DLD1 (cell line): ENCODE results near the gene RAB15.

Source experiments
- in situ Hi-C: cut with HindIII; loops from 2 replicates; pipeline ENCODE4 v1.10.0; 2017; ENCODE audit warnings: low sequenced_read_pairs

RAB15 gene

GRCh38 chr14:64956697-64957406 is 15.3 kb downstream of the RAB15 start:
- in situ Hi-C loops, result no loop called here

- in situ Hi-C loops, result no loop called here
Observed at GRCh38 chr14:64955297-64955696, 16.8 kb downstream of the RAB15 start.

- in situ Hi-C loops, result no loop called here
Observed at GRCh38 chr14:64954491-64955240, 17.5 kb downstream of the RAB15 start.

- in situ Hi-C loops, result no loop called here
Observed at GRCh38 chr14:64953661-64954060, 18.5 kb downstream of the RAB15 start.

- in situ Hi-C loops, result no loop called here
Observed at GRCh38 chr14:64953310-64953654, 18.9 kb downstream of the RAB15 start.

DNA sequence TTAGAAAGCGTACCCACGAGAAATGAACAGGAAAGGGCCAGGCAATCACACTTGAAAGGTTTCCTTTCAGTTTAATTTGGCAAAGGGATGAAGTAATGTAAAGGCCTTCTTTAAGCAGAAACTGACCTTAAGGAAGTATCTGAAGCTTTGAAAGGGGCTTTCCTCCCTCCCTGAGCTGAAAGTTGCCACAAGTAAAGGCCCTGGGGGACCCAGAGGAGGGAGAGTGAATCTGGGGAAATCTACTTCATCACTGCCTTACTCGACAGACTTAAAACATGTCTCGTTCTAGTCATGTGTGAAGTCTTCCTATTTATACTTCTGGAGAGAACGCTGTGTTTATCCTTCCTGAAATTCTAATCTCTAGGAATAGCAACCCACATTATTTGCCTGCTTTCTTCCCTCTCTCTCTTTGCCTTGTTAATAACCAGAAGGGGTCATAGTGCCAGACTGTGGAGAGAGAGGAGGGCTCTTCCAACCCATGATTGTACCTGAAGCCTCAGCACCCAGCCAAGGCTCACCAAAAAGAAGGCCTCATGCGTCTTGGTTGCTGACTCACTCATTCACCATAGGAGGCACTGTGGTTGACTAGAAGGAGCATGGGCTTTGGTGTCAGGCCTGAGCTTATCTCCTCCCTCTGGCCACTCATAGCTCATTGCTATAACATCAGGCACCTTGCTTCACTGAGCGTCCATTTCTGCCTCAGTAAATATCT is 19.4 kb downstream of the RAB15 start:
- in situ Hi-C loops, result no loop called here

DNA sequence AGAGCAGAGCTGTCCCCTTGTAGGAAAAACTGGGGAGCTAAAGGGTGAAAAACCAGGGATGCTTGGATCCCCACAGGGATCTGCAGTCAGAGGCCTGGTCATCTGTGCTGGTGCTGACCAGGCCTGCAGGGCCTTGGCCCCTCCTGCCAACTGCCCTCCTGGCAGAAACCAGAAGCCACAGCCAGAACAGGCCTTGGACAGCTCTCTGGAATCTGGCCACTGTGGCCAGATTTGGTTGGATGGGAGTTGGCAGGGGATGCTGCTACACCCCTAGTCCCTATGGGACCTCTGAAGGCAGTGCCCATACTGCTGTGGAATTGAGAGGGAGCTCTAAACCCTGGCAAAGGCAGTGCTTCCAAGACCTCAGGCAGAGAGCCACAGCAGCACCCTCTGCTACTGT is 20.4 kb downstream of the RAB15 start:
- in situ Hi-C loops, result no loop called here

GRCh38 chr14:64951291-64951690 is 20.8 kb downstream of the RAB15 start:
- in situ Hi-C loops, result no loop called here

DNA sequence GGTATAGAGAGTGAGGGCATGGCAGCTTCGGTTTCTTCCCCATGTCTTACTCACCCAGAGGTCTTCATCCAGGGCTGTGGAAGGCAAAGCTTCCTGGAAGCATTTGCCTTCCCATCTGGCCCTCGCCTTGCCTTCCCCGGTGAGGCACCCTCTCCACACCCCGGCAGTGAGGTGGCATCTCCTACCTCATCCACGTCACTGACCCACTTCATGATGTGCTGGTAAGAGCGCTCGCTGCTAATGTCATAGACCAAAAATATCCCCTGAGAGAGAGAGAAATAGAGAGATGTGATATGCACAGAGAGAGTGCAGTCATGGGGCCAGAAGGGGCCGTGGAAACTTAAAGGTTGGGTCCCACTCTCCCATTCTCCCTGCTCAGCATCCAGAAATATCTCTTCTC is 21.2 kb downstream of the RAB15 start:
- in situ Hi-C loops, result no loop called here

DNA sequence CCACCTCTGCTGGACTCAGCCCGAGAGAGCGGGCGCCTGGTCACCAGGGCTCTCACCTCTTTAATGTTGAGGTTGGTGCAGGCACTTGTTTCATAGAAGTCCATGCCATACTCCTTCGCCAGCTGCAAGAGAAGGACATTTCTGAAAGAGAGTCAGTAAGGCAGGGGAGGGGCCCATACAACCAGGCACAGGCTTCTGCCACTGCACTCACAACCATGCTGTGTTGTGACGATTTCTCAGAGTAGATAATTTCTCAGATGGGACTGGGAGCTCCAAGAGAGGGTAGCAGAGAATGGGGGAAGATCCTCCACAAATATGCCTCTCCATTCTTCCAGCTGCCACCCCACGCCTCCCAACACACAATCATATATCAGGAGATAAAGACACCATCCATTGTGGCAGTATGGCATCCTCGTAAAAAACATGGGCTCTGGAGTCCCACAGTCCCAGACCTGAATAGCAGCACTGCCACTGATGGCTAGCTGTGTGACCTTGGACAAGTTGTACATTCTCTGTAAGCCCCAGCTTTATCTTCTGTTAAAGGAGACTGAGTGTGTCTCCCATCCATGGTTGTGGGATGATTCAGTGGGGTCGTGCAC is 23.4 kb downstream of the RAB15 start:
- in situ Hi-C loops, result no loop called here

DNA sequence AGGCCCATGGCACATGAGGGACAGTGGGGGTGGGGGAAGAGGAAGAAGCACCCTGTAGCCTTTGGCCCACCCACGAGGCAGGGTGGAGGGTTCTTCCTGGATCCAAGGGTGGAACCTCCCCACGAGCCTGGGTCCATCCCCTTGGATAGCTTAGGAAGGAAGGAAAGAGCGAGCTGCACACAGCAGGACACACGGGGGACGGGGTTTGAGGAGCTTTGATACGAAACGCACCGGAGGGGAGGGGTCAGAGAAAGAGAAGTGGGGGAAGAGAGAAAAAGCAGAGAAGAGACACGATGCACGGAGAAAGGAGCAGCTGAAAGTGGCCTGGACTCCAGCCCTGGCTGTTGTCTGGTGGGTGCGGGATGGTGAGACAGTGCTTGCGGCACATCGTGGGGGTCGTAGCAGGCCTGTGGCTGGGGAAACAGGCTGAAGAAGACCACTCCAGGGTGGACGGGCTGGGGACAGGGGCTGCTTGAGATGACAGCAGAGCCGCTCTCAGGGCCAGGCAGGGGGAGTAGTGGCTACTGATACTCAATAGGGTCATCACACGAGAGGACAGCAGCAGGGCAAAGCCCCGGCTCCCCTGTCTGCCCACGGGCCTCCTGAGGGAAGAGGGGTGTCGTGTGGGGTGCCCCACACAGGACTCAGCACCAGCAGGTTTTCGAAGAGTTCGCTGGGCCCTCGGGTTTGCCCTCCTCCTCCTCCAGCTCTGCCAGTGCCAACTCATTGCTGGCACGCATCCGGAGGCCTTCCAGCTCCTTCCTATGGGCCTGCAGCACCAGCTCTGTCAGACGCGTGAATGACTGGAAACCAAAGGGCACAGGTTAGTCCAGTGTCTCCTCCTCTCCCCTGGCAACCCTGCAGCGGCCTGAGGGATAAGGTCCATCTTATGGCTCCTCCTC is 24.2 kb downstream of the RAB15 start:
- in situ Hi-C loops, result no loop called here

GRCh38 chr14:64946310-64947045 is 25.7 kb downstream of the RAB15 start:
- in situ Hi-C loops, result no loop called here

GRCh38 chr14:64945431-64946178 is 26.5 kb downstream of the RAB15 start:
- in situ Hi-C loops, result no loop called here

DNA sequence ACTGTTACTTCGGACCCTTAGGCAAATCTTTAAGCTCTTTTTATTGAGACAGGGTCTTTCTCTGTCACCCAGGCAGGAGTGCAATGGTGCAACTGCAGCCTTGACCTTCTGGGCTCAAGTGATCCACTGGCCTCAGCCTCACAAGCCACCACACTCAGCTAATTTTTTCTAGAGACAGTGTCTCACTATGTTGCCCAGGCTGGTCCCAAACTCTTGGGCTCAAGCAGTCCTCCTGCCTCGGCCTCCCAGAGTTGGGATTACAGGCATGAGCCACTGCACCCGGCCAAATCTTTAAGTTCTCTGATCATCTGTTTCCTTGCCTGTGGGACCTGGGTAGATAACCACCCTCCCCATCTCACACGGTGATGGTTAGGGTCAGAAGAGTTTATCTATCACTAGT is 27.3 kb downstream of the RAB15 start:
- in situ Hi-C loops, result no loop called here

DNA sequence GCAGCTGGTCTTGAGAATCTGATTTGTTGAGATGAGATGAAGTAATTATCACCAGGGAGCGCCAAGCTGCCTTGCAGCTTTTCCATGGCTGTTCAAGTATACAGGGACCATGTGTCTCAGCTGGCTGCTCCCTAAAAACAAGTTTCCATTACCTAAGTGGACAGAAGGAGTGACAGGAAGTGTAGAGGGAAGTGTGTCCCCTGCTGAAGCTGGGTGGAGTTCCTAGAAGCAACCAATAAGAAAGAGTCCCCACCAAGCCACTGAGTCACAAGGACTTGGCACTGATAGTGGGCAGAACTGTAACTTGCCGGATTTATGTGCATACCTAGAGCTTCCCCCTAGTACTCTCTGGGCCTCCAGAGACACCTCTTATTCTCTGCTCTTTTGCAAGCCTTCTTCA is 28.1 kb downstream of the RAB15 start:
- in situ Hi-C loops, result no loop called here

- in situ Hi-C loops, result no loop called here
Observed at GRCh38 chr14:64943556-64943955, 28.6 kb downstream of the RAB15 start.

- in situ Hi-C loops, result no loop called here
Observed at GRCh38 chr14:64942531-64943111, 29.5 kb downstream of the RAB15 start, which contains the start of gene GPX2. GPX2 (minus strand) TSS chr14:64942745; CDS start chr14:64942726, 19 bp downstream.

GRCh38 chr14:64940336-64940910 is 31.7 kb downstream of the RAB15 start:
- in situ Hi-C loops, result no loop called here
